Activated naive CD4-positive, alpha-beta T cell treated with anti-CD3 and anti-CD28 coated beads, Interleukin-2, amount 50 U/mL, for 16 hours (primary cell): ENCODE data around the gene ALG10B.
A peak's percentile ranks its signal among the peaks of the same experiment; 100 is the strongest.
"Not testable (repeated sequence)": the region's sequence is repeated elsewhere in the genome, so short reads cannot be mapped to it uniquely, and the experiment has no call there.

Experiments
- DNase-seq: peaks from one replicate; pipeline ENCODE4 v3.0.0-alpha.2; 2020

ALG10B gene

GRCh38 chr12:38316391-38317129, at the start of gene ALG10B:
ALG10B (plus strand) TSS chr12:38316774; CDS start chr12:38316894, 120 bp downstream.
- DNase-seq: peak; percentile 90

GRCh38 chr12:38268612-38269011, 48.0 kb upstream of the ALG10B start:
- no peak for DNase-seq

- no peak for DNase-seq
Measured at GRCh38 chr12:38269897-38270296, 46.7 kb upstream of the ALG10B start.

DNA sequence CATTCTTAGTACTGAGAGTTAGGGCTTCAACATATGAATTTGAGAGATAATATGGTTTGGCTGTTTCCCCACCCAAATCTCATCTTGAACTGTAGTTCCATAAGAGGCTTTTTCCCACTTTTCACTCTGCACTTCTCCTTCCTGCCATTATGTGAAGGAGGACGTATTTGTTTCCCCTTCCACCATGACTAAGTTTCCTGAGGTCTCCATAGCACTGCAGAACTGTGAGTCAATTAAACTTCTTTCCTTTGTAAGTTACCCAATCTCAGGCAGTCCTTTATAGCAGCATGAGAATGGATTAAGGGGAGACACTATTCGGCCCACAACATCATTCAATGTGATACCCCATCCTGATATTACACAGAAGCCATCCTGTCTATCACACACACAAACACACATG, 36.8 kb upstream of the ALG10B start:
- DNase-seq: no peak

DNA sequence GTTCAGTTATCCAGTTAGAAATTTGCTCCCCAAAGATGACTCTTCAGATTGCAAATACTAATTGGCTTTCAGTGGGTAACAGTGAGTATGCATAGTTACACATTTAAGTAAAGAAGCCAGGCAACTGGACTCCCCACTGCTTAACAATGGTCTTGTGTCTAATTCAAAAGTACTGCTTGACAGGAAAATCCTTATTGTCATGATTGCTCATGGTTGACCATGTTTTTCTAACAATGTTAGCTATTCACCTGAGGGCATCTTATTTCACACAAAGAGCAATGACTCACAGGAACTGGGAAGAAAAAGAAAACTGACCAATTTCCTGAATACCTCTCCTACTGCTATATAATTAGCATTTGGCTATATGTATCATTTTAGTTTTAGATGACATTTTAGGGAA, 33.7 kb upstream of the ALG10B start:
- DNase-seq: no peak

DNA sequence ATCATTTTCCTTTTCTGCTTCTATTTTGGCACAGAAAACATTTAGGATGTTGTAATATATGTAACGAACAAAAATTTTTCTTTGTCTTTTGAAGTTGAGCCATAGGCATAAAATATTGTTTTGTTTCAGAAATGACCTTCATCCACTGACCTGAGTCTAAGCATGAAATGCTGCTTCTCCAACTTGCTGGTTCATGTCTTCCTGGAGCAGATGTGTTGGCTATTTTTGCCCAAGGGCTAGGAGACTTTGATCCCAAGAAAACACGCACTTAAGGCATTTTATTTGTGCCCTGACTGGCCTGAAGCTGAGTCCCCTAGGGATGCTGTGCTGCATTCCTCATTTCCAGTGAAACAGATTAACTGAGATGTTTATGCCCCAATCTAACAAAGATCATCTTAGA, 27.2 kb upstream of the ALG10B start:
- DNase-seq: no peak

GRCh38 chr12:38291160-38291559, 25.4 kb upstream of the ALG10B start:
- no peak for DNase-seq

- not testable (repeated sequence) for DNase-seq
Measured at GRCh38 chr12:38302972-38303371, 13.6 kb upstream of the ALG10B start.

DNA sequence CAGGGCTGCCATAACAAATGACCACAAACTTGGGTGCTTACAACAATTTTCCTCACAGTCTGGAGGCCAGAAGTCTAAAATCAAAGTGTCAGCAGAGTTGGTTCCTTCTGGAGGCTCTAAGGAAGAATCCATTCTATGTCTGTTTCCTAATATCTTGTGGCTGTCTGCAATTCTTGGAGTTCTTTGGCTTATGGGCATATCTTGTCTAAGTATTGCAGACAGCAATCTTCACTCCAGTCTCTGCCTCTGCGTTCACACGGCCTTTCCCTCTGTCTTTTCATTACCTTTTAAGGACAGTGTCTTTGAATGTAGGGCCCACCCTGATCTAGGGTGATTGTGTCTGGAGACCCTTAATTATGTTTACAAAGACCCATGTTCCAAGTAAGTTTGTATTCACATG, 5.4 kb downstream of the ALG10B start:
- DNase-seq: not testable (repeated sequence)

GRCh38 chr12:38324912-38325311, 8.3 kb downstream of the ALG10B start:
- no peak for DNase-seq

DNA sequence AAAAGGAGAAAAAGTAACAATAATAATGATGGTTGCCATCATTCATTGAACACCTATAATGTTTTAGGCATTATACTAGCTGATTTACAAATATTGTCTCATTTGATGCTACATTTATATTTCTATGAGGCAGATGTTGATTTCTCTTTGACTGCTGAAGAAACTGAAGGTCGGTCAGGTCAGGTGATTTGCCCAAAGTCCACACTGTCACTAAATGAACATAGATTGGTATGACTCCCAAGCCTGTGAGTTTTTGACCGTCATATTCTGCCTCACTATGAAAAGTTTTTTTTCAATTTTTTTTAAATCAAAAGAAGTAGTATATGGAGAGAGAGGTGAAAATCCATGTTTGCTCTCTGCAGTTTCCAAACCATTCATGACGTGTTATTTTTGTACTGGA, 10.8 kb downstream of the ALG10B start:
- DNase-seq: no peak

GRCh38 chr12:38328306-38328895, 11.8 kb downstream of the ALG10B start:
- no peak for DNase-seq

- not testable (repeated sequence) for DNase-seq
Measured at GRCh38 chr12:38330414-38330813, 13.8 kb downstream of the ALG10B start.

DNA sequence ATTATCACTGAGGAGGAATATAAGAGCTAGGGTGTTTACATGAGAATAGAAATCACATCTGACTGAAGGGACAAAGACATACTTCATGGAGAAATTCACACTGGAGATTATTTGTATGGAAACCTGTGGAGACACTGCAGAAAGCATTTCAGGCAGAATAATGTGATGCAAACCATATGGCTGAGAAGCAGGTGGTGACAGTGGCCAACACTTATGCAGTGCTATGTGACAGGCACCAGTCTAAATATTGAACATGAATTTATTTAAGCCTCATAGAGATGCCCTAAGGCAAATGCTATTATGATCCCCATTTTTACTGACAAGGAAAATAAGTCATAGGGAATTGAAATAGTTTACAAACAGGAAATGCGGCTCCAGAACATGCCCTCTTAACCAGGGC, 16.2 kb downstream of the ALG10B start:
- DNase-seq: no peak

- DNase-seq: no peak
Measured at GRCh38 chr12:38342444-38342843, 25.9 kb downstream of the ALG10B start.

DNA sequence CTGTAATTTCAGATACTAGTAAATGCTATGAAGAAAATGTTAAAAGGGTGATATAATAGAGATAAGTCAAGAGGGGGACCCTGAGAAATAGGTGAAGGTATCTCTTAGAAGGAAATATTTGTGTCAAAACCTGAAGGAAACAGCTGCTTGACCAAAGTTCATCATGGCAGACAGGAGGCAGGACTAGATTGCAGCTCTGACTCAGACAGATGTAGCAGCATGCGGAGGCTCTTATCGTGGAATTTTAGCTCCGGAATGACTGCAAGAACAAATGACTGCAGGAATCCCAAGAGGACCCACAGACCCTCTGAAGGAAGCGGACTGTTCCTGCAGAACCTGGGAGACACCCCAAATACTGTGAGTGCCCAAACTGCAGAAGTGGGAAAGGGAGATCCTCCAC, 26.7 kb downstream of the ALG10B start:
- not testable (repeated sequence) for DNase-seq

GRCh38 chr12:38343916-38344315, 27.3 kb downstream of the ALG10B start:
- not testable (repeated sequence) for DNase-seq

- DNase-seq: no peak
Measured at GRCh38 chr12:38350342-38351174, 34.0 kb downstream of the ALG10B start.

DNA sequence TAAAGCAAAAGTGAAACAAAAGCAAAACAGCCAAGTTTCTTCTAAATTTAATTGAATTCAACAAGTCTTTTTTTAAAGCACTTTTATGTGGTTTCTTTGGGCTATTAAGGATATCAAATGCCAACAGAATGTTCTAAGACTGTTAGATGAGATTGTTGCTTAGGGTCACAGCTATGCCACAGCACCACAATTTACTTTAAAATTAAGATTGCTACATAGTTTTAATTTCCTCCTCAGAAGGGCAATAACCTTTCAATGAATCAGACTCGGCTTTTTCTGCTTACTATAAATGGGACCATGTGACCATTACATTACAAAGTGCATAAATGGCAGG, 34.6 kb downstream of the ALG10B start:
- DNase-seq: not testable (repeated sequence)

- DNase-seq: no peak
Measured at GRCh38 chr12:38367506-38367905, 50.9 kb downstream of the ALG10B start.

GRCh38 chr12:38370311-38370710, 53.7 kb downstream of the ALG10B start:
- no peak for DNase-seq

DNA sequence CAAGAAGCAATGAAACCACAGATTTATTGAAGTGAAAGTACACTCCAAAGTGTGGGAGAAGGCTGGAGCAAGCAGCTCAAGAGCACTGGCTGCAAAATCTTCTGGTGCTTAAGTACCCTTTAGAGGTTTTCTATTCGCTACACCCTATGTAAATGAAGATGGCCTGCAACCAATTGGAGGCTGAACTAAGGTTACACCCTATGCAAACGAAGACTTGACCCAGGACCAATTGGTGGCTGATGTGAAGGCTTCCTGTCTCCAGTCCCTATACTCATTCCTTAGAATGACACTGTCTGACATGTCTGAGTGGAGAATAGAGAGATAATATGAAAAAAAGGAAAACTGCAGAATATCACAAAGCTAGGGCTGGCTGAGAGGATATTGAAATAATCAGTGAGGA, 57.2 kb downstream of the ALG10B start:
- no peak for DNase-seq

DNA sequence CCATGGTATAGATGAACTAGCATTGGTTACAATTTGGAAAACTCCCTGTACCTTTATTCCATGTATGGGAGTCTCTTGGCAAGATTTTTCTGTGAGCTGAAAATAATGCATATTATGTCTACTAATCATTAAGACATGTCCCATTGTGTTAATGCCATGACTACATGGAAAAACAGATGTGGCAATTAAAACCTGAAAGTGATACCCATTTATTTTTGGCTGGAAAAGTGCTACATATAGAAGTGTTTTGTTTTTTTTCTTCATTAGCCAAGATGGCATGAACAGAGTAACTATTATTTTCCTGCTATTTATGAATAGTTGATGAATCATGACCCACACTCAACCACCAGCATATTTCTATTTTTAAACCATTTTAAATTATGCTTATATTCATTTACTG, 58.2 kb downstream of the ALG10B start:
- DNase-seq: no peak
